SK-N-SH (cell line): ENCODE data around the gene IGFBPL1. TPM values are rescaled to one million over a fixed set of nuclear protein-coding genes. Genes with fewer than 3 reads are reported as not detected.

Source experiments
- CTCF ChIA-PET: fragments of 300-600, 350-600 bp; formaldehyde crosslinking; extraction: SDS; loops from one replicate; lab custom pipeline; 2021; lab: Yijun Ruan, JAX
- POLR2A ChIA-PET: fragments of 350-600 bp; sonication (Branson Sonifier 250); formaldehyde crosslinking; extraction: SDS; loops from one replicate; lab custom pipeline; 2020; ENCODE audit warnings: antibody characterized with exemption, inconsistent platforms; lab: Yijun Ruan, JAX
- DNase-seq: peaks from one replicate; pipeline ENCODE4 v3.0.0; 2012
- H2AFZ ChIP-seq: fragments of 200-600 bp; sonication (generic); 2 replicates; pipeline ENCODE4 v1.8.1; 2016; ENCODE audit warnings: antibody characterized with exemption, mild to moderate bottlenecking, low read depth
- H3F3A ChIP-seq: fragments of 200-600 bp; sonication (generic); replicated peaks from 2 replicates; pipeline ENCODE3; 2016; ENCODE audit warnings: antibody characterized with exemption, mild to moderate bottlenecking; ENCODE audit not compliant: insufficient read depth
- H3K27ac ChIP-seq, 2 experiments: fragments of 200-500 bp in 1 of 2; fragments of 200-600 bp in 1 of 2; sonication (Bioruptor generic) in 1 of 2; sonication (generic), shearing (Covaris generic) in 1 of 2; 2 replicates each; pipeline versions ENCODE4 v1.5.1 to v1.6.1; 2014 to 2016; ENCODE audit warnings: low read depth in 2 of 2, inconsistent platforms in 1 of 2, low read length in 1 of 2, mild to moderate bottlenecking in 1 of 2, mixed read lengths in 1 of 2
- H3K27me3 ChIP-seq: fragments of 200-600 bp; sonication (generic), shearing (Covaris generic); 2 replicates; pipeline ENCODE4 v1.6.1; 2016; ENCODE audit warnings: mixed run types; ENCODE audit not compliant: insufficient read depth
- H3K36me3 ChIP-seq, 2 experiments: fragments of 200-500 bp in 1 of 2; fragments of 200-600 bp in 1 of 2; sonication (Bioruptor generic) in 1 of 2; sonication (generic) in 1 of 2; replicated peaks in 1 of 2; 2 replicates each; pipeline versions ENCODE3 to v1.5.1; 2014 to 2016; ENCODE audit warnings: low read length in 1 of 2, mild to moderate bottlenecking in 1 of 2; ENCODE audit not compliant: insufficient read depth in 2 of 2, control insufficient read depth in 1 of 2
- H3K4me1 ChIP-seq, 2 experiments: fragments of 200-500 bp in 1 of 2; fragments of 200-600 bp in 1 of 2; sonication (Bioruptor generic) in 1 of 2; sonication (generic), shearing (Covaris generic) in 1 of 2; 2 replicates each; pipeline versions ENCODE4 v1.5.1 to v1.6.1; 2014 to 2016; ENCODE audit warnings: low read depth in 1 of 2, low read length in 1 of 2, mixed run types in 1 of 2; ENCODE audit not compliant: insufficient read depth in 2 of 2, control insufficient read depth in 1 of 2
- H3K4me2 ChIP-seq: fragments of 200-600 bp; sonication (generic), shearing (Covaris generic); 2 replicates; pipeline ENCODE4 v1.6.1; 2017; ENCODE audit warnings: mixed run types
- H3K4me3 ChIP-seq, 2 experiments: fragments of 200-500 bp in 1 of 2; fragments of 200-600 bp in 1 of 2; sonication (Bioruptor generic) in 1 of 2; sonication (generic), shearing (Covaris generic) in 1 of 2; 2 replicates each; pipeline versions ENCODE4 v1.5.1 to v1.8.1; 2014 to 2016; ENCODE audit warnings: low read depth in 2 of 2, inconsistent platforms in 1 of 2, low read length in 1 of 2, mild to moderate bottlenecking in 1 of 2, mixed read lengths in 1 of 2, moderate library complexity in 1 of 2
- H3K79me2 ChIP-seq: fragments of 200-600 bp; sonication (generic); 2 replicates; pipeline ENCODE4 v1.8.1; 2017; ENCODE audit warnings: mild to moderate bottlenecking; ENCODE audit not compliant: insufficient read depth
- H3K9ac ChIP-seq: fragments of 200-600 bp; sonication (generic); 2 replicates; pipeline ENCODE4 v1.6.1; 2017; ENCODE audit warnings: mixed run types
- H3K9me2 ChIP-seq: fragments of 200-600 bp; sonication (generic); 2 replicates; pipeline ENCODE4 v1.6.1; 2017; ENCODE audit warnings: mixed run types
- H3K9me3 ChIP-seq: fragments of 200-600 bp; sonication (generic); 2 replicates; pipeline ENCODE4 v1.6.1; 2017; ENCODE audit warnings: mixed run types, mild to moderate bottlenecking, moderate library complexity
- H4K20me1 ChIP-seq: fragments of 200-600 bp; sonication (generic); 2 replicates; pipeline ENCODE4 v1.6.1; 2017; ENCODE audit warnings: mild to moderate bottlenecking, mixed run types; ENCODE audit not compliant: insufficient read depth
- CHD2 ChIP-seq: fragments of 150-350 bp; IDR thresholded peaks from 2 replicates; pipeline ENCODE4 v1.6.1; 2018; ENCODE audit warnings: low read length; ENCODE audit not compliant: partially characterized antibody
- EP300 ChIP-seq, 2 experiments: IDR thresholded peaks; 2 replicates each; pipeline versions ENCODE4 v1.4.0 to v1.6.1; 2012; ENCODE audit warnings: borderline replicate concordance in 1 of 2, low read depth in 1 of 2, low read length in 1 of 2
- GABPA ChIP-seq: IDR thresholded peaks from 2 replicates; pipeline ENCODE4 v1.4.0; 2012; ENCODE audit warnings: low read depth, mild to moderate bottlenecking
- JUND ChIP-seq: IDR thresholded peaks from 2 replicates; pipeline ENCODE4 v1.4.0; 2012
- MEF2A ChIP-seq: IDR thresholded peaks from 2 replicates; pipeline ENCODE4 v1.4.0; 2012; ENCODE audit warnings: low read depth, borderline replicate concordance
- NFIC ChIP-seq: IDR thresholded peaks from 2 replicates; pipeline ENCODE4 v1.4.0; 2012; ENCODE audit warnings: borderline replicate concordance
- RCOR1 ChIP-seq: fragments of 150-350 bp; IDR thresholded peaks from 2 replicates; pipeline ENCODE4 v1.6.1; 2017; ENCODE audit warnings: antibody characterized with exemption, low read length
- RXRA ChIP-seq: IDR thresholded peaks from 2 replicates; pipeline ENCODE4 v1.4.0; 2012; ENCODE audit warnings: low read depth, mild to moderate bottlenecking, borderline replicate concordance
- TCF12 ChIP-seq: IDR thresholded peaks from 2 replicates; pipeline ENCODE4 v1.4.0; 2012
- TEAD4 ChIP-seq: IDR thresholded peaks from 2 replicates; pipeline ENCODE4 v1.4.0; 2012; ENCODE audit warnings: mild to moderate bottlenecking, borderline replicate concordance; ENCODE audit not compliant: insufficient read depth
- WGBS: methylation state at CpG from one replicate; pipeline ENCODE4 v1.1.6; 2017; ENCODE audit warnings: low lambda C conversion rate; 5-methylcytosine and 5-hydroxymethylcytosine counted together
- polyA plus RNA-seq, 3 experiments: library from polyadenylated mRNA; depleted of rRNA; stranded (reverse); fragments of >200 nt; gene quantifications; 2 replicates each; pipeline ENCODE4 v1.2.3, GENCODE V29; 2012
- TF ChIP-seq, protein P1 (sequence below): fragments of 150-350 bp; IDR thresholded peaks from 2 replicates; pipeline ENCODE4 v1.6.1; 2017; ENCODE audit warnings: antibody characterized with exemption, low read length, low read depth, borderline replicate concordance
- TF ChIP-seq, protein P2 (sequence below): IDR thresholded peaks from 2 replicates; pipeline ENCODE4; 2012

The IGFBPL1 gene
- polyA plus RNA-seq, 1 of the 3 experiments (the other 2 are of a cell fraction), result 0.41 TPM

DNA sequence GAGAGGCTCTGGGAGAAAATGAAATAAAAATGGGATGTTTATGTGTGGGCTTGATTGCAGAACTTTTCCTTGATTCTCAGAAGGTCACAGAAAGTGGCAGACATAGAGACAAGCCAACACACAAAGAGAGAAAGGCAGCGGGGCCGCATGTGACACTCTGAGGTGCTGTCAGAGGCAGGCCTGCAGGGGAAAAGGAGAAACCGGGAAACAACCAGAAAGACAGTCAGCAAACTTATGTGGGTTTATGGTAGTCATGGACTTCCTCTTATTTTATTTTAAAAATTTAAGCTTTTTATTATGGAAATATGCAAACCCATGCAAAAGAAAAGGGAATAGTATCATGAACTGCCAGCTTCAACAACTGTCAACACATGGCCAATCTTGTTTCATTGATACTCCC, 16.3 kb upstream of the IGFBPL1 start:
- Histone ChIP-seq H3F3A (no peaks in the 10 kb centered on the region), H3K9me2 (no peaks in the 10 kb centered on the region), H3K27me3 (no peaks in the 10 kb centered on the region), H3K36me3 (no peaks in the 10 kb centered on the region), H3K4me2 (no peak overlapping the region), H3K4me3 (no peak overlapping the region), H4K20me1 (no peaks in the 10 kb centered on the region), H3K9me3 (no peaks in the 10 kb centered on the region), H3K27ac (no peak overlapping the region), H3K79me2 (no peaks in the 10 kb centered on the region), H2AFZ (no peak overlapping the region), H3K4me1 (no peaks in the 10 kb centered on the region), H3K9ac (no peak overlapping the region)
- DNase-seq, result no peak
- no peak for TF ChIP-seq TEAD4
- TF ChIP-seq, protein P1, sequence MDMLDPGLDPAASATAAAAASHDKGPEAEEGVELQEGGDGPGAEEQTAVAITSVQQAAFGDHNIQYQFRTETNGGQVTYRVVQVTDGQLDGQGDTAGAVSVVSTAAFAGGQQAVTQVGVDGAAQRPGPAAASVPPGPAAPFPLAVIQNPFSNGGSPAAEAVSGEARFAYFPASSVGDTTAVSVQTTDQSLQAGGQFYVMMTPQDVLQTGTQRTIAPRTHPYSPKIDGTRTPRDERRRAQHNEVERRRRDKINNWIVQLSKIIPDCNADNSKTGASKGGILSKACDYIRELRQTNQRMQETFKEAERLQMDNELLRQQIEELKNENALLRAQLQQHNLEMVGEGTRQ, result no peak
- TF ChIP-seq, protein P2, sequence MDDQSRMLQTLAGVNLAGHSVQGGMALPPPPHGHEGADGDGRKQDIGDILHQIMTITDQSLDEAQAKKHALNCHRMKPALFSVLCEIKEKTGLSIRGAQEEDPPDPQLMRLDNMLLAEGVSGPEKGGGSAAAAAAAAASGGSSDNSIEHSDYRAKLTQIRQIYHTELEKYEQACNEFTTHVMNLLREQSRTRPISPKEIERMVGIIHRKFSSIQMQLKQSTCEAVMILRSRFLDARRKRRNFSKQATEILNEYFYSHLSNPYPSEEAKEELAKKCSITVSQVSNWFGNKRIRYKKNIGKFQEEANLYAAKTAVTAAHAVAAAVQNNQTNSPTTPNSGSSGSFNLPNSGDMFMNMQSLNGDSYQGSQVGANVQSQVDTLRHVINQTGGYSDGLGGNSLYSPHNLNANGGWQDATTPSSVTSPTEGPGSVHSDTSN, result no peak
- no peak for TF ChIP-seq JUND
- TF ChIP-seq GABPA, result no peak
- no peak for TF ChIP-seq MEF2A
- no peak for TF ChIP-seq EP300 (IDR thresholded peaks at IDR 0.05; ENCODE audit: borderline replicate concordance in 1 of 2, low read depth in 1 of 2, low read length in 1 of 2)
- TF ChIP-seq TCF12, result no peak
- TF ChIP-seq RXRA, result no peak
- no peak for TF ChIP-seq NFIC
- POLR2A ChIA-PET, result no interaction called here
- 82% methylated on average over 3 of the region's 3 CpGs for WGBS
- CTCF ChIA-PET, result interaction anchor here (1.2 to 3.8 kb wide), 3 partner anchors 7 to 527 kb away, joined by 3 to 22 read pairs (median 4); no protein-coding TSS in a partner anchor

DNA sequence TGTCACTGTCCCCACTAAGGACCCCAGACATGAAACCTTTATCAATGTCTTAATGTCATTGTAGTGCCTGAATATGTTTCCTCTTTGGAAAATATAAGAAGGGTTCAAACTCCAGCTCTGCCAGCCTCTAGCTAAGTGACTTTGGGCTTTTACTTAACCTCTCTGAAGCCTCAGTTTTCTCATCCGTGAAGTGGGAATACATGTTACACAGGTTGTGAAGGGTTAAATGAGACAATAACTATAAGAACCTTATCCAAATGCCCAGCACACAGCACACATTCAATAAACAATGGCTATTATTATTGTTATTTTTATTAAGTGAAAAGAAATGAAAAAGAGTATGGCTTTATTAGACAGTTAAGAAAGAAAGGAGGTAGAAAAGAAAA, 15.7 kb upstream of the IGFBPL1 start:
- Histone ChIP-seq H3K27ac (no peak overlapping the region), H3K4me1 (no peaks in the 10 kb centered on the region), H3K79me2 (no peaks in the 10 kb centered on the region), H4K20me1 (no peaks in the 10 kb centered on the region), H3K9ac (no peak overlapping the region), H3K4me3 (no peak overlapping the region), H3F3A (no peaks in the 10 kb centered on the region), H2AFZ (no peak overlapping the region), H3K9me3 (no peaks in the 10 kb centered on the region), H3K9me2 (no peaks in the 10 kb centered on the region), H3K27me3 (no peaks in the 10 kb centered on the region), H3K36me3 (no peaks in the 10 kb centered on the region), H3K4me2 (no peak overlapping the region)
- DNase-seq, result no peak
- ChIA-PET POLR2A (no interaction called here), CTCF (no interaction called here)
- TF ChIP-seq RXRA (no peak), TCF12 (no peak), NFIC (no peak), RCOR1 (no peak), CHD2 (no peak), TEAD4 (no peak), JUND (no peak)
- 94% methylated on average over 1 of the region's 1 CpG for whole genome bisulfite sequencing
